ELR (cell line): Measurements from ENCODE around the gene ABI2.
"Not testable (repeated sequence)": the region's sequence is repeated elsewhere in the genome, so short reads cannot be mapped to it uniquely, and the experiment has no call there.

ENCODE experiments used
- DNase-seq: peaks from one replicate; pipeline ENCODE4 v3.0.0-alpha.2; 2015; ENCODE audit warnings: low read depth

The ABI2 gene

DNA sequence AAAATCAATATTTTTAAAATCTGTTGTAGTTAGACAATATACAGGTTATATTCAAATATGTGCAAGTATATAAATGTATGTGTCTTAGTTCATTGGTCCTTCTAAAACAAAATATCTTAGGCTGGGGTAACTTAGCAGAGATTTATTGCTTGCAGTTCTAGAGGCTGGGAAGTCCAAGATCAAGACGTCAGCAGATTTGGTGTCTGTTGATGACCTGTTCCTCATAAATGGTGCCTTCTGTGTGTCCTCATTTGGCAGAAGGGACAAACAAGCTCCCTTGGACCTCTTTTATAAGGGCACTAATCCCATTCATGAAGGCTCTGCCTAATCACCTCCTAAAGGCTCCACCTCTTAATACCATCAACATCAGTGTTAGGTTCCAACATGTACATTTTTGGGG, 31.3 kb downstream of the ABI2 start:
- DNase-seq, result no peak

DNA sequence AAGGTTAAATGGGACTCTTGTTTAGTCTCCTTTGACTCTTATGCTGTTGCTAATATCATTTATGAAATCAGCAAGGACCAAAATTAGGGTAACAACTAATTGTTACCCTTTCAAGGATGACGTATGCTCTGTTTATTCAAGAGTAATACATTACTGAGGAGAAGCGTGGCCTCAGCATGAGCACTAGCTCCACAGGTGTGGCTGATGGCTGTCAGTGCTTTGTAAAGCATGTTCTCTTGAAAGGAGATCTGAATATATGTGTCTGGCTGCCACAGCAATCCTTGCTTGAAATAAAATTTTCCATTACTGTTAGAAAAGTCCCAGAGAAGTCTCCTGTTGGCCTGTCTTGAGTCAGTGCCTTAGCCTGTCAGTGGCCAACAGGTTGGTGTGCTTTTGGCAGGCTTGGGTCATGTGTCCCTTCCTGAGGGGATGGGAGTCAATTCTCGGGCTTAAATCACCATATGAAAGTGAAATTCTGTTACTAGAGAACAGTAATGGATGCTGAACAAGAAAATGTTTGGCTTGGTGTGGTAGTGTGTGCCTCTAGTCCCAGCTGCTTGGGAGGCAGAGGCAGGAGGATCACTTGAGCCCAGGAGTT, 32.7 kb downstream of the ABI2 start:
- no peak for DNase-seq

DNA sequence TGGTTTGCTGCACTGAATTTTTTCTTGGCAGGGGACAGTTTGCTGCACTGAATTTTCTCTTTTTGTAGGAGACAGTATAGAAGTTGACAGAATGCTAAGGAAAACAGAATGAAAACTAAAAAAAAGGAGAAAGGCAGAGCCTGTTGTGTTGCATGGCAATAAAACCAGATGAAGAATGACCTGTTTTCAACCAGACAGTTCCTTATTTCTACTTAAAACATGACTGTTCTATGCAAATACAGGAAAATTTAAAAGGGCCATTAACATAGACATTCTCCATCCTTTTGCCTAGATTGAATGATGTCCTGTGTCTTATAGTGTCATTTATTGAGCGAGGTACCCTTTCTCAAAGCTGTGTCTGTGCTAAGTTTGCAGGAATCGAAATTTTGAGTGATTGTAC, 33.3 kb downstream of the ABI2 start:
- no peak for DNase-seq

DNA sequence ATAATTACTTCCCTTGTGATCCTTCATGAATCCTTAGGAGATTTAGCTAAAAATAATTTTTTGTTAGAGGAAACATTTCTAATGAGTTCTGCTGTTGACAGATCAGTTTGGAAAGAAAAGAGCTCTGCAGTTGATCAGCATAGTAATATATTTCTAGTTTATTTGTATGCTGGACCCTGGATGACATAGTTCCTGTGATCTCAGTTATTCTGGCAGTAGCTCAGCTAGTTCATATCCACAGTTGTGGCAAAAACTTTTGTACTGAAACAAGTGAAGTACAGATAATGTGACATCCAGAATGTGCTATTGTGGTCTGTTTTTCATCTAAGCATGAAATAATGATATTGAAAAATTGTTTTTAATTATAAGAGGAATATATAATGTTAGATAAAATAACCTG, 33.7 kb downstream of the ABI2 start:
- no peak for DNase-seq

DNA sequence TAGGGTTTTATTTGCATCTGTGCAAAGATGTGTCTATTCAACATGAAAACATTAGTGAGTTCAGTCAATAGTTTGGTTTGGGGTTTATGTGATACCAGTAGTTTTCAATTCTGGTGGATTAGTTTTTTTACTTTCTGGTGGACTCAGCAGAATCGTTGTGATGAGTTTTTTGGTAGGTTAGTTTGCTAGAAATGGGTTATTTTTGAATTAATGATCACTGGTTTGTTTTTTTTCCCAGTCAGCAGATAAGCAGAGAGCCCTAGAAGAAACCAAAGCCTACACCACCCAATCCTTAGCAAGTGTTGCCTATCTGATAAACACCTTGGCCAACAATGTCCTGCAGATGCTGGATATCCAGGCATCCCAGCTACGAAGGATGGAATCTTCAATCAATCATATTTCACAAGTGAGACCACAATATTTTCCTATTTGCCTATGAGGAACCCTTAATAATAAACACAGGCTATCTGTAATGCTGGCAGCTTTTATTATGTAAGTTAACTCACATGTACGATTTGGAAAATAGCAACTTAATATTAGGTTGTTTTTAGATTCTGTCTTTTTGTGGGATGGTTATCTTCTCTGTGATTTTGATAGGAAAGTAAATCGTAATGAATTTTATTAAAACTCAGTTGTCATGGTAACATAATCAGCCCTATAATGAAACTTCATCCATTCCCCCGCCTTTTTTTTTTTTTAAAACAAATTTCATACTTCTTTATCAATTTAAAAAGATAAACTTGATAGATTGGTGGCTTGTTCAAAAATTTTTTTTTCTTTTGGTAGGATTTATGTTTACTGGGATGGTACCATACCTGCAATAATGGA, 38.7 kb downstream of the ABI2 start:
- no peak for DNase-seq

DNA sequence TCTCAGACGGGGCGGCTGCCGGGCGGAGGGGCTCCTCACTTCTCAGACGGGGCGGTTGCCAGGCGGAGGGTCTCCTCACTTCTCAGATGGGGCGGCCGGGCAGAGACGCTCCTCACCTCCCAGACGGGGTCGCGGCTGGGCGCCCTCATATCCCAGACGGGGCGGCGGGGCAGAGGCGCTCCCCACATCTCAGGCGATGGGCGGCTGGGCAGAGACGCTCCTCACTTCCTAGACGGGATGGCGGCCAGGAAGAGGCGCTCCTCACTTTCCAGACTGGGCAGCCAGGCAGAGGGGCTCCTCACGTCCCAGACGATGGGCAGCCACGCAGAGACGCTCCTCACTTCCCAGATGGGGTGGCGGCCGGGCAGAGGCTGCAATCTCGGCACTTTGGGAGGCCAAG, 44.5 kb downstream of the ABI2 start:
- DNase-seq, result not testable (repeated sequence)

DNA sequence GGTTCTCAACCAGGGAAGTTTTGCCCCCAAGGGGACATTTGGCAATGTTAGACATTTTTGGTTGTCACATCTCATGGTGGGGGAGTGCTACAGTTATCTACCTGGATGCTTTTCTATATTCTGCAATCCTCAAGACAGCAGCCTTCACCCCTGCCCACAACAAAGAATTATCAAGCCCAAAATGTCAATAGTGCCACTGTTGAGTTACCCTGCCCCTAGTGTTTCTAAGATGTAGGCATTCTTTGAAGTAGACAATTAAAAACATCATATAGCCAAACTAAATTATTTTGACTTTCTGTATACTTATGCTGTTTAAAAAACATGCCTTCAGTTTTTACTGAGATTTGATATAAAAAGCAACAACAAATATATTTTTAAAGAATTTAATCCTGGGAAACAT, 48.0 kb downstream of the ABI2 start:
- no peak for DNase-seq

DNA sequence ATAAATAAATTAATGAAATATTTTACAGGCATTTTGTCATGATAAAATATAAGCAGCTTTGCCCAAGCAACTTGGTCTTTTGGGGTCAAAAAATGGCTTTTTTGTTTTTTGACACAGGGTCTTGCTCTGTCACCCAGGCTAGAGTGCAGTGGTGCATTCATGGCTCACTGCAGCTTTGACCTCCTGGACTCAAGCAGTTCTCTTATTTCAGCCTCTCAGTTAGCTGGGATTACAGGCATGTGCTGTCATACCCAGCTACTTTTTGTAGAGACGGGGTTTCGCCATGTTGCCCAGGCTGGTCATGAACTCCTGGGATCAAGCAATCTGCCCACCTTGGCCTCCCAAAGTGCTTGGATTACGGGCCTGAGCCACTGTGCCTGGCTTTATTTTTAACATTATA, 51.0 kb downstream of the ABI2 start:
- DNase-seq, result no peak

DNA sequence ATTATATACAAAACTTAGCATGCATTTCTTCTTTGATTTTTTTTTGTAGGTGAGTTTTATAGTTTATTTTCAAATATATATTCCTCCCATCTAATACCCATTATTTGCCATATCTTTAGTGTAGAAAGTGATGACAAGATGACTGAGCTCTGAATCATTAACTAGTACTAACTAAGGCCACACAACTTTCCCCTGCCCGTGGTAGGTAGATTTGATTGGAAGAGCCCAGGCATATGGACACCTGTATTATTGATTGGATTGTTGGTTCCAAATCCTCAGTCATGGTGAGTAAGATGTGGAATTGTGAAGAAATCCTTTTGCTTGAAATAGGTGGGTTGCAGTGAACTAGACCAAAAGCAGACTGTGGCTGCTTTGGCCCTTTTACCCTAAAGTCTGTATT, 54.8 kb downstream of the ABI2 start:
- DNase-seq, result no peak

DNA sequence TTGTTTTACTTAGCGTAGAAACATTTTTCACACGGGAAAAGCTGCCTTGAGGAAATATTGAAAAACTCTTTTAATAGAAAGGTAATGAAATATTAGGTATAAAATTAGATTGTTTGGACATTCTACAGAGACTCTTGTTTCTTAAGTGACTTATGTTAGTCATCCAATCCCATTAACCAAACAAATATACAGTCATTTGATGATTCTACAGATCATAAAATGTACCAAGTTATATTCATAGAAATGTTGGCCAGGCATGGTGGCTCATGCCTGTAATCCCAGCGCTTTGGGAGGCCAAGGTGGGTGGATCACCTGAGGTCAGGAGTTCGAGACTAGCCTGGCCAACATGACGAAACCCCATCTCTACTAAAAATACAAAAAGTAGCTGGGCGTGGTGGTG, 60.0 kb downstream of the ABI2 start:
- DNase-seq, result peak; percentile 28

DNA sequence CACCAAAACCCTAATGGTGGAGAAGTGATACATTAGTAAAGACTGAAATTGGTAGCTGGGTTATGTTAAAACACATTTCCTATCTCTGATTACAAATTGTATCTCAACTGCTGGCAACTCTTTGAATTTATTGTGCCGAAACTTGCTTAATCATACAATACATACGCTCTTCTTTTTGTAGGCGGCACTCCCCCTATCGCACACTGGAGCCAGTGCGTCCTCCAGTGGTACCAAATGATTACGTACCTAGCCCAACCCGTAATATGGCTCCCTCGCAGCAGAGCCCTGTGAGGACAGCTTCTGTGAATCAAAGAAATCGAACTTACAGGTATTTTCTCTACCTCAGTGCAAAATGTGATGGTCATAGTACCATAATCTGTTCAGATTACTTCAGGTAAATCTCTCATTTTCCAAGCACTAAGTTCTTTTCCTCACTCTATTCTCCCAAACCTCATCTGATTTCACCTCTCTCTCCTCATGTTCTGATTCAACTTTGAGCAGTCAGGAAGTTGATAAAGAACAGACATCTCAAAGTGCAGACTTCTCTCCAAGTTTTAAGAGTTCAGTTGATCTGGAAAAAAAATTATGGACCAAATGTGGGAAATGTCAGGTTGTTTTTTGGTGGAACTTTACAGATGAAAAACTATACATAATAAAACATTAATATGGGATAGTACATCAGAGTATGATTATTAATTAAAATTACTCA, 66.5 kb downstream of the ABI2 start:
- DNase-seq, result no peak

DNA sequence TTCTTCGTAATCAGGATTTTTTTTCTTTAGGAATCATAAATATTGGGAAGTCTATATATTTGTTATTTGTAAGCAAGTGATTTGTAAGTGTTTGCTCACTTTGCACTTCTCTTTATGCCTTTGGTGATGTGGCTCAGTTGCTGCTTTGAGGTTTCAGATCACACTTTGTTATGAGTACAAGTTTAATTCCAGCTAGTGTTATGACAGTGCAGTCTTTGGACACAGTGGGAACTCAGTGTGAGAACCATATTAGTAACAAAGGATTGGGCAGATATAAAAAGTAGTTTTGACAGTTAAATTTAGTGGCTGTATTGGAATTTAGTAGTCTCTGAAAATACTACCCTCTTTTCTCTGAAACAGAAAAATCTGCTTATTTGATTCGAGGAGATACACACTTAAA, 67.7 kb downstream of the ABI2 start:
- no peak for DNase-seq

DNA sequence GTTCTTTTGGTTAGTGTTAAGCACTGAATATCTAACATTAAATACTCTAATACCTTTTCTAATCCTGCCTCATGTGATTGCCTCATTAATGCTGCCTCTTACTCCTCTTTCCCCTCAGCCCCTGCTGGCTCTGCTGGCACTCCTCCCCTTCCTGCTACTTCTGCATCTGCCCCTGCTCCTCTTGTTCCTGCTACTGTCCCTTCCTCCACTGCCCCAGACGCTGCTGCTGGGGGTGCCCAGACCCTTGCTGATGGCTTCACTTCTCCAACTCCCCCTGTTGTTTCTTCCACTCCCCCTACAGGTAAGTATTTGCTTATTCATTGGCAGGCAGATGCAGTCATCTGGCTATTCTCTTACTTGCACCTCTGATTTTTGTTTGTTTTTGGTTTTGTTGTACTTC, 68.5 kb downstream of the ABI2 start:
- DNase-seq, result no peak

DNA sequence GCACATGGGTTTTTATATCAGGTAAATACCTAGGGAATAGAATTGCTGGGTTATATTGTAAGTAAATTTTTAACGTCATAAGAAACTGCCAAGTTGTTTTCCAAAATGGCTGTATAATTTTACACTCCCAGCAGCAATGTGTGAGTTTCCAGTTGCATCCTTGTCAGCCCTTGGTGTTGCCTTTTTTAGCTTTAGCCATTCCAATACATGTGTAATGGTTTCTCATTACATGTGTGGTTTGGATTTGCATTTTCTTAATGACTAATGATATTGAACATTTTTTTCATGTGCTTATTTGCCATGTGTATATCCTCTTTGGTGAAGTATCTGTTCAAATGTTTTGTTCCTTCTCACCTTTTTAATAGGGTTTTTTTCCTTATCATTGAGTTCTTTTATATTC, 70.8 kb downstream of the ABI2 start:
- peak; percentile 64 for DNase-seq

DNA sequence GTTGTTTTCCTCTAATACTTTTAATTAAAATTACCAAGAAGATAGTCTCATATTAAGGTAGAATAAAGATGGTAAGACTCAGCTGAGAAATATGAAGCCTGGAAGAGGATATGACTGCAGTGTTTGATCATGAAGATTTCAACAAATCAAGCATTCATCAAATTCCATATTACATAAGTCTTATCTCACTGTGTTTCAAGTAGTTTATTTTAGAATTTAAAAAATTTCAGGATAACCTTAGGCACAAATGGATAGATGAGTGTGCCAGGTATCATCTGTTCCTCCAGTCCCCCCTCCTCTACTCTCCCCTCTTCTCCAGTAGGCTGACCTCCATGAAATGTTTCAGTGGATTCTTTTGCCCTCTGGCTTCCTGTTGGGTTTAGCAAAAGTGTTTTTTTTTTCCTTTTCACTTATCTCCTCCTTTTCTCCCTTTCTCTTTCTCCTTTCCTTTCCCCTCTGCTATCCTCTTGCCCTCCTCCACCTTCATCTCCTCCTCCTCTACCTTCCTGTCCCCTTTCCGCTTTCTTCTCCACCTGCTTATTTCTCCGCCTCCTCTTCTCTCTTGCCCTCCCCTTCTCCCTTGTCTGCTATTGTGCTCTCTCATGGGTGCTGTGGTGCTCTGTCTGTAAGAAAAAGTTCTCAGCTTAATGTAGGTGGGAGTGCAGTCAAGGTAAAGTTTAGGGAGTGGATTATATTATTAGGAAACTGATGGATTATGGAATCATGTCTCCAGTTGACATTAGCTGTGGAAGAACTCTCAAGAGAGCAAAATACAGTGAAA, 72.8 kb downstream of the ABI2 start:
- DNase-seq, result peak; percentile 76

DNA sequence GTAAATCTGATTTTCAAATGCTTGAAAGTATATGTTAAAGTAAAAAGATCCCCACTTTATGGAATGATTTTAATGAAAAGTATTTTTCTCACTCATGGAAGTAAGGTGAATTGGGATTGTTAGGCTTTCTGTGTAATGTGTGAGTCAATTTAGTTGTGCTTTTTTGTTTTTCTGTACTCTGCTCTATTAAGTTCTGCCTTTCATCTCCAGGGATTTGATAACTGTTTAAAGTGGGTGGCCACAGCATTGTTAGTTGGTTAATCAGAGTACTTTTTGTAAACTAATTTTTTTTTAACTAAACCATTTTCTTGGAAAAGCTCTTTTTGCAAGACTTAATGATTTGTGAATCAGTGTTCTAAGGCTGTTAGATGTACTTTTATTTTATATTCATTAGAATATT, 76.8 kb downstream of the ABI2 start:
- peak; percentile 62 for DNase-seq

DNA sequence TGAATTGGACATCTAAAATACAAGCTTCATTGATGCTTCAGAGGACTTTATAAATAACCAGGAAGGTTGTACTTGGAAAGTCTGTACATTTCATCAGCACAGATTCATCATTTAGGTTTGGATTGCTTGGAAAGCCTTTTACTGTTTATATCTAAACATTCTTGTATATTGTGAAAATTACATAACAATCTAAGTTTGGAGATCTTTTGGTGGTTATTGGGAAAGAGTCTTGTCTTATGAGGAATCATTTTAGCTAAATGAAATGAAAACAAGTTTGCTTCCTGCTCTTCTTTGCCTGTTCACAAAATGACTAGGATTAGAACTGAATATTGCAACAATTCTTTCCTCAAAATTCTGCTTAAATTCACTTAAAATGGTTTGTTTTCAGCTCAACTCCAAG, 79.3 kb downstream of the ABI2 start:
- DNase-seq, result no peak

DNA sequence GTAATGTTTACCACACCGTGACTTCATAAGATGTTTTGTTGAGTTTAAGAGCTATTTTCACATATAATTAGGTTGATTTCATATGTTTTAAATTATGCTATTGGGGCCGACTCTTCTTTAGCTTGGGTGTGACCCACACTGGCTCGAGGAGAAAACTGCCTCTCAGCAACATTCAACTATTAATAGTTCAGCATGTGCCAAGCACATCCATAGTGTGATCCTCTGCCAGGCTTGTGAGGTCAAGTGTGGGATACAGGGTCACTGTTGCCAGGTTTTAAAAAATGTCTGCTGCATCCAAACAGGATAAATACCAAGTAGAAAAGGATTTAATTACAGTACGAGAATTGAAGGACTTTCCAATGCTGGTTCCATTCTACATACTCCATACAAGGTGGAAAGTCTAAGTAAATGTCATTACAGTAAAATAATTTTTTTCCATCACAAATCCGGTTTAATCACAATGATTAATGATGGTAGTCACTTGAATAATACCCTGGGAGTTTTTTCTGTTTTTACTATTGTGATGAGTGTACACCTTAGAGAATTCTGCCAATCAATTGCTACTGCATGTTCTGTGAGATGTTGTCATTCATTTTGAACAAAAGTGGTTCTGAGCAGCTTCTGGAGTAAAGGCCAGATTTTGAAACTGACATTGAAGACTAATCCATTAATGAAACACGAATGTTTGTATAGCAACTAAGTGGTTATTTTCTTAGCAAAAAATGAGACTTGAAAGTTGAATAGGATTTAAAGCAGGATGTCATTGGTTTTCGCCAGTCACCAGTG, 84.5 kb downstream of the ABI2 start:
- DNase-seq, result no peak

DNA sequence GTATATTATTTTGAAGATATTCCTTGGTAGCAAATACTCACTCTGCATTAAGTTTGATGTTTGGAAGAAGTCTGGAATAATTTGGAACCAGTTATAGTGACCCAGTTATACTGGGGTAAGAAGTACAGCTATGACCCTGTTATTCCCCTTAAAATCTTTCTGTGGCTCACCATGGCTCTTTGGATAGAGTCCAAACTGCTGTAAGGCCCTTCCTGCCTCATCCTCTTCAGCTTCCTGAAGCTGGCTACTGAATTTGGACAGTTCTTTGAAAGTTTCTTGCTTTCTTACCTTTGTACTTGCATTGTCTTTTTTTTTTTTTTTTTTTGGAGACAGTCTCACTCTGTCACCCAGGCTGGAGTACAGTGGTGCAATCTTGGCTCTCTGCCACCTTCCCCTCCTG, 85.6 kb downstream of the ABI2 start:
- DNase-seq, result no peak

DNA sequence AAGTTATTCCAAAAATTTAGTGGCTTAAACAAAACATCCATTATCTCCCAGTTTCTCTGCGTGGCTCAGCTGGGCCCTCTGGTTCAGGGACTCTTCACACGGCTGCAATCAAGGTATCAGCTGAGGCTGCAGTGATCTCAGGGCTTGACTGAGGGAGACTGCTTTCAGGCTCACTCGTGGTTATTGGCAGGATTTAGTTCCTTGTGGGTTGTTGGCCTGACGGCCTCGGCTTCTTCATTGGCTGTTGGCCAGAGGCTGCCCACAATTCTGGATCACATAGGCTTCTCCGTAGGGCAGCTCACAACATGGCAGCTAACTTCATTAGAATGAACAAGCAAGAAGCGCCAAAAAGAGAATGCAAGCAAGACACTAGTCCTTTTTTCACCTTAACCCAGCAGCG, 90.1 kb downstream of the ABI2 start:
- DNase-seq, result no peak

DNA sequence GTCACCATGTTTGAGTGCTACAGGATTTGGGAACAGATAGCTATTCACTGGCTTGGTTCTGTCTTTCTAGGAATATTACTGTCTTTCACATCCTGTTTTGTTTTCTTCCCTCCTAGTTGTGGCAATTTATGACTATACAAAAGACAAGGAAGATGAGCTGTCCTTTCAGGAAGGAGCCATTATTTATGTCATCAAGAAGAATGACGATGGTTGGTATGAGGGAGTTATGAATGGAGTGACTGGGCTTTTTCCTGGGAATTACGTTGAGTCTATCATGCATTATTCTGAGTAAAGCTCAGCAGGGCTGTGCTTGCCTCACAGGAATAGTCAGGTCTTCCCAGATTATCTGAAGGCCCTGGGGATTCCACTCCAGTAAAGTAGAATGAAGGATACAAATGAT, 98.9 kb downstream of the ABI2 start:
- peak; percentile 94 for DNase-seq

DNA sequence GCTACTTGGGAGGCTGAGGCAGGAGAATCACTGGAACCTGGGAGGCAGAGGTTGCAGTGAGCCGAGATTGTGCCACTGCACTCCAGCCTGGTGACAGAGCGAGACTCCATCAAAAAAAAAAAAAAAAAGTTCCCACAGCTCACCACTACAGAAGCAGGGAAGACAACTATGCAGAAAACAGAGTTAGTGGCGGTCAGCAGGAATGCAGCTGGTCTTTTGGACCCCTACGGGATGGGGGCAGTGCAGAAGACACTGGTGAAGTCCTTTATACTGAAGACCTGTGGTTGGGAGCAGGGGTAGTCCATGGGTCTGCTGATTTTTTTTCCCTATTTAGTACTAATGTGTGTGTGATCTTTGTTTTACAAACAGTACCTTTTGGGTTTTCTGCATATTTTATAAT, 101.4 kb downstream of the ABI2 start:
- DNase-seq, result not testable (repeated sequence)
